Measurements from ENCODE around the gene HES5. TPM values are rescaled to one million over a fixed set of nuclear protein-coding genes. Genes with fewer than 3 reads are reported as not detected.

Gene HES5
- total and polyA plus RNA-seq, 2 donors (not counting 3 experiments of a cell fraction or from before 2014, with no cell fraction given): 0.07 TPM; not detected in 1

- Histone ChIP-seq H3K9me3 (replicated peaks; ENCODE audit: control insufficient read depth, insufficient read depth, low read length) (no peaks in the 10 kb centered on the region), H3K27ac (ENCODE audit: insufficient read depth, low read depth, low read length) (no peak overlapping the region), H3K79me2 (ENCODE audit: control insufficient read depth, insufficient read depth, low read length) (no peaks in the 10 kb centered on the region), H3K36me3 (ENCODE audit: control insufficient read depth in 2 of 2, extremely low read depth in 1 of 2, insufficient read depth in 2 of 2, low read length in 2 of 2) (peaks cover 0 to 9% of the 10 kb centered on the region in 2 experiments), H3K27me3 (ENCODE audit: control insufficient read depth in 2 of 2, insufficient read depth in 2 of 2, low read length in 2 of 2) (no peaks in the 10 kb centered on the region), H3K4me2 (ENCODE audit: insufficient read depth, low read length) (no peak overlapping the region), H3K4me1 (ENCODE audit: control insufficient read depth, extremely low read depth, insufficient read depth, low read length) (peaks cover 23% of the 10 kb centered on the region), H2AFZ (ENCODE audit: low read depth, low read length) (no peak overlapping the region), H3K4me3 (replicated peaks in 1 of 3; ENCODE audit: insufficient read depth in 1 of 3, low read depth in 1 of 3, low read length in 3 of 3) (no peak overlapping the region), H4K20me1 (replicated peaks; ENCODE audit: control insufficient read depth, extremely low read depth, insufficient read depth, low read length) (no peaks in the 10 kb centered on the region), H3K9me1 (replicated peaks; ENCODE audit: control insufficient read depth, extremely low read depth, insufficient read depth, low read length) (no peaks in the 10 kb centered on the region), H3K9ac (replicated peaks; ENCODE audit: extremely low read depth, insufficient read depth, low read length) (no peak overlapping the region)
- TF ChIP-seq GATA2 (IDR thresholded peaks at IDR 0.05; ENCODE audit: insufficient read depth, insufficient read length, low read depth, low read length) (no peak), MYC (IDR thresholded peaks at IDR 0.05; ENCODE audit: low read depth, low read length) (no peak), POLR2AphosphoS5 (IDR thresholded peaks at IDR 0.05; ENCODE audit: insufficient read depth, low read depth, low read length) (no peak), MAX (IDR thresholded peaks at IDR 0.05; ENCODE audit: insufficient read depth, insufficient read length) (no peak), POLR2A (IDR thresholded peaks at IDR 0.05; ENCODE audit: low read depth, low read length) (no peak), CTCF (IDR thresholded peaks at IDR 0.05; ENCODE audit: extremely low read depth in 1 of 2, insufficient read depth in 1 of 2, low read depth in 1 of 2, low read length in 2 of 2) (no peak), FOS (IDR thresholded peaks at IDR 0.05; ENCODE audit: borderline replicate concordance, insufficient read depth, low read length) (no peak), JUN (IDR thresholded peaks at IDR 0.05; ENCODE audit: borderline replicate concordance, insufficient read depth, insufficient read length, low read depth) (no peak), EZH2 (IDR thresholded peaks at IDR 0.05; ENCODE audit: borderline replicate concordance, low read depth, low read length, severe bottlenecking) (no peak)
- dilution Hi-C loops (cut with MboI; ENCODE audit: extremely low pct_ligation_motif_present, low sequenced_read_pairs): no loop called here
- DNase-seq (ENCODE audit: low read depth, low spot score) (no peak), FAIRE-seq (no peak)
- ChIA-PET CTCF (interaction anchor here (1.6 kb wide), 1 partner anchor 19 kb away, joined by 3 read pairs; no protein-coding TSS in a partner anchor), POLR2A (no interaction called here)
- no TSS peak for BruUV-seq (replicated peaks)
- intact Hi-C loops (cut with micrococcal nuclease): no loop called here
These were observed 28.4 kb upstream of the HES5 start for GRCh38 chr1:2558420-2558819.

All from endothelial cell of umbilical vein (primary cell).